ENCODE data around the gene KMT2E.

KMT2E gene

DNA sequence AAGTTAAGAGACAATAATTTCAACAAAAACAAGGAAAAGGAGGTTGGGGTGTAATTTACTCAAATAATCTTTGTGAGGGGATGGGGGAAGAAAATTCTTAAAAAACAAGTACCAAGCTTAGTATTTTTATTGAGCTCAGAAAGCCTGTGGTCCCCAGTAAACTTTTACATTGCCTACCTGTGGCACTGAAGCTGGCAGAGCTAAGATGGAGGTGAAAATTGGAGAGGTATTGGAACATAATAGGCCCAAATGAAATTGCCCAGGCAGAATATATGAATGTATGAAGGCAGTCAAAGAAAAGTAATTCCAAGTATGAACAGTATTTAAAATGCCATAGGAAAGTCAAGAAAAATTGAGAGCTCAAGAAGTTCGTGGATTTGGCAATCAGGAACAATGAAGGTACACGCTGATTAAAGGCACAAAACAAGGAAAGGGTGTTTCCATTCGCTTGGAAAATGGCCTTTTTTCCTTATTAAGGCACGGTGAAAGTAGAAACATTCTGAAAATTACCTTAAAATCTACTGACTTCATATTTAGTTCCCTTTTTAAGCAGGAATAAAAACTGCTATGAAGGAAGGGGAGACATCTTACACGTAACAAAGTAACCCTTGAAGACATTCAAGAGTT is 3.4 kb upstream of the KMT2E start:
- DNase-seq (ENCODE audit: low read depth): no peak

- no peak for DNase-seq (ENCODE audit: low read depth)
Observed at GRCh38 chr7:105011141-105011830, 2.7 kb upstream of the KMT2E start.

DNA sequence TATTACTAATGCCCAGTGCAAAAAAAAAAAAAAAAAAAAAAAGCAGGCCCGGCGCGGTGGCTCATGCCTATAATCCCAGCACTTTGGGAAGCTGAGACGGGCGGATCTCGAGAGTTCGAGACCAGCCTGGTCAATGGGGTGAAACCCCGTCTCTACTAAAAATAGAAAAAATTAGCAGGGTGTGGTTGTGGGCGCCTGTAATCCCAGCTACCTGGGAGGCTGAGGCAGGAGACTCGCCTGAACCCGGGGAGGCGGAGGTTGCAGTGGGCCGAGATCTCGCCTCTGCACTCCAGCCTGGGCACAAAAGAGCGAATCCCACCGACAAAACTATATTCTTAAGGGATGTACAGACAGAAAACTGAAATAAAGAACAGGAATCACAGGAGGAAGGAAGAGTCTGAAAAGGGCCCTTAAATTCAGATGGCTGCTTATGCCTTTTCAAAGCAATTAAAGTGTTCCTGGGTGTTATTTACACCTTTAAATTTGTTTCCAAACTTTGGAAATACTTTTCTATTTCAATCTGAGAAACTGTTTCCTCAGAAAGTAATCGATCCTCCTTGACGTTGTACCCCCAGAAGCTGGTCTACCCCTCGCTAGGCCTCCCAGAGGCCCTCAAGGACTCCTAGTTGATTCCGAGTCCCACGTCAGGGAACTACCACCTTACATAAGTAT is 2.0 kb upstream of the KMT2E start:
- DNase-seq (ENCODE audit: low read depth): no peak

DNA sequence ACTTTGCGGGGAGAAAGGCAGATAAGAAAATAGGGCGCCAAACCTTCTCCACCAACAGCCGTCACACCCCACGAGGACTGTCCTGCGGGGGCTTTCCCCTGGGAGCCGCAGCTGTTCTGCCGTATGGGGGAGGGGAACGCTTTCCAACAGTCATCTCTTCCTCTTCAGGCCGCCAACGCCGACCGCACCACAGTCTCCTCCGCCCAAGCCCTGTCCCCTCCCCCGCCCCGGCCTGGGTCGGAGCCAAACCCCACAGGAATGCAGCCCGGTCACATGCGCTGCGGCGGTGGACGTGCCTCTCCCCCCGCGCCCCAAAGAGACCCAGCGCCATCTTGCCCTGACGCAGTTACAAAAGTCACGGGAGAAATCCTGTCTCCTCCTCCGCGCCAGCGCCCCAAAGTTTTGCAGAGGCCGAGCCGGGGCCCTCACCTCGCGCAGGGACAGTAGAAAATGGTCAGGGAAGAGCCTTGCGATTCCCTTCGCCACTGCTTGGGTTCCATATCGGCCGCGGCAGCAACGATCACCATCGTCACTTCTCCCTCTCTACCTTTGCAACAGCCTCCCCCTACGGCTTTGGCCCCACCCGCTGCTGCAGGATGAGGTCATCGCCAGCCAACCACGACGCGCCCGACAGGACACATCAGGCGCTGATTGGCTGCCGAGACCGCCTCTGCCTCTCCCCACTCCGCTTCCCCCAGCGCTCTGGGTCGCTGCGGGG is 1.3 kb upstream of the KMT2E start:
- peak; percentile 92 for DNase-seq (ENCODE audit: low read depth)

- DNase-seq (ENCODE audit: low read depth): peak; percentile 85
Observed at GRCh38 chr7:105013221-105013815, 687 bp upstream of the KMT2E start.

GRCh38 chr7:105014693-105015389 is 836 bp downstream of the KMT2E start:
- no peak for DNase-seq (ENCODE audit: low read depth)

DNA sequence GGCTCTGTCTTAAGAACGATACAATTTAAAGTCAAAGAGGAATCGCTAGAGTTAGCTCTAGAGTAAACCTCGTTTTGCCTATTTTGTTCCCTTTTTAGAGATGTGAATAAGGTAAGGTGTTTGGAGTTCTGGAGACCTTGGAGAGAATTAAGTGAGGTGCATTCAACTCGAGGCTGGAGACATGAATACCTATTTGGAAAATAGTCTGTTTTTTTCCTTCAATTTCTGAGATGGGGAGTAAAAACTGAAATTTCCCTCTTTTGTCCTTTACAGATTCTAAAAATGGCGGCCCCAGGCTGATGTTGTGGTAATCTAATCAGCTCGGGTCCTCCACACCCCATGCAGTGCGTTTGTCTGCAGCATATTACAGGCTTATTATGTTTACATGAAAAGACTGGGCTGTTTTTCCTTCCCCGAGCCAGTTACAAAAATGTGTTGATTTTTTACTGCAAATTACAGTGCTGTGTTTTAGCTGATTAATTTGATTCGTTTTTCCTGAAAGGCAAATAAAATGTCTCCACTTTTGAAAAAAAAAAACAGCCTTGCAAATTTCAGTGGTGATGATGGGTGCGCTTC is 1.5 kb downstream of the KMT2E start:
- no peak for DNase-seq (ENCODE audit: low read depth)

- no peak for DNase-seq (ENCODE audit: low read depth)
Observed at GRCh38 chr7:105016068-105016708, 2.2 kb downstream of the KMT2E start.

GRCh38 chr7:105016709-105017656 is 3.0 kb downstream of the KMT2E start:
- DNase-seq (ENCODE audit: low read depth): no peak

- no peak for DNase-seq (ENCODE audit: low read depth)
Observed at GRCh38 chr7:105017657-105018365, 3.8 kb downstream of the KMT2E start.

GRCh38 chr7:105019269-105019668 is 5.3 kb downstream of the KMT2E start:
- DNase-seq (ENCODE audit: low read depth): no peak

DNA sequence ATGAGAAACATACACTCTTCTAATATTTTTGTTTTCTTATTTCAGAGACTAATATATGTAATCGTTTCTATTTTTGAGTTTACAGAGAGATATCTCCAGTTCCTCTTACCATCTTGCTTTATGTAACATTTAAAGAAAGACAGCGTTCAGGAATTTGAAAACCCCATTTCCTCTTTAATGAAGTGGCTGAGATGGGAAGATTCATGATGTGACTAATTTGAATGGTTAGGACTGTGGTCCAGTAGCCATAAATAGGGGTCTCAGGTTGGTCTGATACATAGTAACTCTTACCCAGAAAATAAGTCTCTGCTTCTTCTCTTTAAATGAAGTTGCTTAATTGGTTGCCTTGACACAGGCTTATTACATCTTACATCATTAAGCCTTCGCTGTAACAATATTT is 6.9 kb downstream of the KMT2E start:
- DNase-seq (ENCODE audit: low read depth): no peak

- DNase-seq (ENCODE audit: low read depth): no peak
Observed at GRCh38 chr7:105021352-105021751, 7.3 kb downstream of the KMT2E start.

DNA sequence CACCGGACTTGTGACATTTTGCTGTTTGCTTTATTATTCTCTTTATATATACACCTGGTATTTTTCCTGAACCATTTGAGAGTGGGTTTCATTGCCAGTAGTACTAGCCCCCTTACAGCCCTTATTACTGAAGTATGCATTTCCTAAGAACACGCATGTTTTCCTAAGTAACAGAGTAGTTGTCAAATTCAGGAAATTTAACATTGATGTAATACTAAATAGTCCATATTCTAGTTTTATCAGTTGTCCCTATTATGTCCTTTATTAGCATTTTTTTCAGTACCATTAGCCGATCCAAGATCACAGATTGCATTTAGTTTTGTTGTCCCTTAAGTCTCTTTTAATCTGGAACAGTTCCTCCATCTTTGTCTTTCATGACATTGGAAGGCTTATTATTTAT is 8.0 kb downstream of the KMT2E start:
- DNase-seq (ENCODE audit: low read depth): no peak

DNA sequence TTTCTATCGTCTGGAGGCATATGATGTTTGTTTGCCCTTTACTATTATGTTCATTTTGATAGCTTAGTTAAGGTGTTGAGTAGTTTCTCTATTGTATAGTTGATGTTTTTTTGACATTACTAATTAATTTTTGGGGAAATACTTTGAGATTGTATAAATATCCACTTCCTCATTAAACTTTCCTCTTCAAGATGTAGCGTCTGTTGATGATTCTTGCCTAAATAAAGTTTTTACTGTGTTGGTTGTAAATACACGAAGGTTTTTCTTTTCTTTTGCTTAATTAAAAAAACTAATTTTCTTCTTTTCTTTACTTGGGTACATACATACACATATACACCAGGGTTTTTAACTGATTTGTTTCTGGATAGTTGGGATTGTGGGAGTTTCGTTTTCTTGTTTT is 8.5 kb downstream of the KMT2E start:
- DNase-seq (ENCODE audit: low read depth): no peak

DNA sequence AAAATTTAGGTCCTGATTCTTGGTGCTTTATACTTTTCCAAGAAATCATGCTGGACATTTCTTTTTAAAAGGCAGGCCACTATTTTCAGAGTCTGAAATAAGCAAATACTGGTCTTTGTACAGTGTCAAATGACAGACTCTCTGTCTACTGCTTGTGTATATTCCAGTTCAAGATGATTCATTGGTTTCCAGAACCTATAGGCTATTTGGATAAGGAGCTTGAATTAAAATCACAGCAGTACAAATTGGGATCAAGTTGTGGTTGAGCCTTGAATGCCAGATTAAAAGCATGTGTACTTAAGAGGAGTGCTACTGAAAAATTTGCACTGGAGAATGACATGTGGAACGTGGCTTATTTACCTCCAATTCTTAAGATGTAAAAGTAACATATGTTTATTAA is 10.7 kb downstream of the KMT2E start:
- no peak for DNase-seq (ENCODE audit: low read depth)

DNA sequence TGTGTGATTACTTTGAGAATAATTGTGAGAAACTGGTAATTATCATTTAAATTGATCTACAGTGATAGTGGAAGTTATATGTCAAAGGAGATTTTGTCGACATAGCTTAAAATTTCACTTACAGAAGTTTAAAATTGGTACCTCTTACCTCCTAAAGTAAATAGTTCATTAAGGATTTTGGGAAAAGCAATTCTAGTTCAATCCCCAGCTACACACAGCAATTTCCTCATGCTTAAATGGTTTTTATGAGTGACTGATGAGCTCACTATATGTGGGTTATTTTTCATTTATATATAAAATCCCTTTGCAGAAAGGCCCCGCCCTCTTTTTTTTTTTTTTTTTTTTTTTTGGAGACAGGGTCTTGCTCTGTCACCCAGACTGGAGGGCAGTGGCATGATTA is 12.7 kb downstream of the KMT2E start:
- no peak for DNase-seq (ENCODE audit: low read depth)

DNA sequence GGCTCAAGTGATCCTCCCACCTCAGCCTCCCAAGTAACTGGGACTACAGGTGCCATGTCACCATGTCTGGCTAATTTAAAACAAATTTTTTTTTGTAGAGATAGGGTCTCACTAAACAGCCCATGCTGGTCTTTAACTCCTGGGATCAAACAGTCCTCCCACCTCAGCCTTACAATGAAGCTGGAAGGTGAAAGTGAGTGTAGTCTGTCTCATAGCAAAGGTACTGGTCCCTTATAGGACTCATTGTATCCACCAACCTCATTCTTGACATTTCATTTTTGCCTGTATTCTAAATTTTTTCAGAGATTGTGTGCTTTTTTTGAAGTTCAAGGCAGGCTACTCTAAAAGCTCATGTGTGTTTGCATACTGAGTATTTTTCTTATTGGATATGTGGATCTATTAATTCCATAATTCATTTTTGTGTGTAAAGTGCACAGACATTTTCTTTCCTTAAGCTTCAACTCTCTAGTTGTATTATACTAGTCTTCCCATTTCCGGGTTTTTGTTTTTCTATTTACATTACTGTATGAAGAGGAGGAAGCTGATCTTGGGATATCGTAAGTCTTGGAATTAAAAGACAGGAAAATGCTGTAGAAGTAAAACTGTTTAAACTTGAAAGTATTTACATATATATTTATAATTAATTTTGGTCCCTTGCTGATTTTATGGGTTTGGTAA is 13.3 kb downstream of the KMT2E start:
- DNase-seq (ENCODE audit: low read depth): no peak

DNA sequence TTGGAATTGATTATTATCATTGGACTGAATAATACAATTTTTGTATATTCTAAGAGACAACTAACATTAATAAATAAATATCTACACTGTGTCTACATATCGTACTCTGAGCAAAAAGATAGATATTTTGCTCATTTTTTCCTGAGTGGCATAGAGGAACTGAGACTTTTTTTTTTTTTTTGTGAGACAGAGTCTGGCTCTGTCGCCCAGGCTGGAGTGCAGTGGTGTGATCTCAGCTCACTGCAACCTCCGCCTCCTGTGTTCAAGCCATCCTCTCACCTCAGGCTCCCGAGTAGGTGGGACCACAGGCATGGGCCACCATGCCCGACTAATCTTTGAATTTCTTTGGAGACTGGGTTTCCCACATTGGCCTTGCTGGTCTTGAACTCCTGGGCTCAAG is 14.0 kb downstream of the KMT2E start:
- DNase-seq (ENCODE audit: low read depth): no peak
